ENCODE measurements around the gene SRP19.

The SRP19 gene

DNA sequence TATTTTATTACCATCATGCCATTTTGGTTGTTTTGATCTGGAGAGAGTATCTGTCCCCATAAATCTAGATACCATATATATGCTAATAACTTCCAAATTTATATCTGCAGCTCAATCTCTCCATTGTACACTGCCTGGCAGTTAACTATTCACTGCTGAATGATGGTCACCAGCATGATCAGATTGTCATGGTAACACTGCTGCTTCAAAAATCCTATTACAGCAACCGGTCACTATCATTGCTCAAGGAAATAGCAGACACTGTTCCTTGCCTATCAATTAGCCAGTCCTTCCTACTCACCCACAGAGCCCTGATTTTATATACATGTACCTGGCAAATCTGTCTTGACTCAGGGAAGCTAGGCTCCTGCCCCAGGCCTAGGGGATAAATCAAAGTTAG lies 49.4 kb downstream of the SRP19 start:
- Histone ChIP-seq H3K4me2 (ENCODE audit: low read length) (no peak overlapping the region), H3K4ac (ENCODE audit: low read depth, low read length) (no peak overlapping the region), H2BK12ac (ENCODE audit: low read length) (no peak overlapping the region), H3K4me3 (ENCODE audit: low read depth, low read length) (no peak overlapping the region), H3K79me2 (ENCODE audit: control insufficient read depth, insufficient read depth, low read length, poor library complexity) (no peaks in the 10 kb centered on the region), H3K14ac (ENCODE audit: low read length) (no peak overlapping the region), H4K8ac (ENCODE audit: low read depth, low read length) (no peak overlapping the region), H4K12ac (ENCODE audit: low read depth, low read length) (no peak overlapping the region), H3K9me3 (ENCODE audit: insufficient read depth, low read depth, low read length) (no peaks in the 10 kb centered on the region), H3K23ac (ENCODE audit: low read length) (no peak overlapping the region), H3K79me1 (ENCODE audit: low read length) (no peaks in the 10 kb centered on the region), H2BK120ac (ENCODE audit: insufficient read depth, low read length, poor library complexity) (no peak overlapping the region), H3K9ac (ENCODE audit: low read length) (no peak overlapping the region), H3K4me1 (ENCODE audit: control insufficient read depth in 1 of 2, insufficient read depth in 2 of 2, low read length in 2 of 2) (no peaks in the 10 kb centered on the region), H3K18ac (ENCODE audit: low read length) (no peak overlapping the region), H4K91ac (ENCODE audit: low read depth, low read length) (no peak overlapping the region), H2BK5ac (ENCODE audit: low read depth, low read length, poor library complexity) (no peak overlapping the region), H3K27ac (ENCODE audit: low read depth, low read length) (no peak overlapping the region), H2AK5ac (ENCODE audit: low read length) (no peak overlapping the region), H3K27me3 (ENCODE audit: insufficient read depth, low read length) (no peaks in the 10 kb centered on the region), H2AFZ (ENCODE audit: insufficient read depth, low read length, poor library complexity) (no peak overlapping the region), H3K36me3 (ENCODE audit: control insufficient read depth in 1 of 2, insufficient read depth in 2 of 2, low read length in 2 of 2) (peaks cover 10 to 19% of the 10 kb centered on the region in 2 experiments)
- DNase-seq: no peak
- WGBS (ENCODE audit: extremely low coverage, insufficient coverage, insufficient read length): no CpG with 5 or more reads among the region's 1 CpG

DNA sequence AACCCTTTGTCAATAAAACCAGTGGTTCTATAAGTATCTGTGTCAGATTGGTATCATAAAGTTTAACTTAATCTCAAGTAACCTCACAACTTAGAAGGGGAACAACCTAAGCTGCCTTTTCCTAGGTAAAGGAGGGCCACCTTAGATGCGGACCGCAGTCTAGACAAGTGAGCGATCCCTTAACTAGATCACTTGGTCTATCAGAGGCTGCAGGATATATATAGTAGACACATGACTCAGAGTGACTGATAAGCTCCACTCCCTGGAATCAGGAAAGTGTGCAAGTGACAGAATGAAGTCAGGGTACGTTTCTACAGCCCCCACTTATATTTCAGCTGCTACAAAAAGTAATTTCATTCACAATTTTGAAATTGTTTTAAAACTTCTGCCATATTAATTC lies 53.5 kb downstream of the SRP19 start:
- H2BK5ac ChIP-seq (ENCODE audit: low read depth, low read length, poor library complexity): no peak overlapping the region

GRCh38 chr5:112915831-112916230 lies 54.7 kb downstream of the SRP19 start:
- Histone ChIP-seq H4K8ac (ENCODE audit: low read depth, low read length) (no peak overlapping the region), H3K27ac (ENCODE audit: low read depth, low read length) (no peak overlapping the region), H3K36me3 (ENCODE audit: control insufficient read depth in 1 of 2, insufficient read depth in 2 of 2, low read length in 2 of 2) (peaks cover 14 to 24% of the 10 kb centered on the region in 2 experiments), H3K9me3 (ENCODE audit: insufficient read depth, low read depth, low read length) (no peaks in the 10 kb centered on the region), H2AFZ (ENCODE audit: insufficient read depth, low read length, poor library complexity) (no peak overlapping the region), H2AK5ac (ENCODE audit: low read length) (no peak overlapping the region), H3K23ac (ENCODE audit: low read length) (no peak overlapping the region), H3K18ac (ENCODE audit: low read length) (no peak overlapping the region), H3K79me1 (ENCODE audit: low read length) (no peaks in the 10 kb centered on the region), H3K4me3 (ENCODE audit: low read depth, low read length) (no peak overlapping the region), H2BK12ac (ENCODE audit: low read length) (no peak overlapping the region), H3K4me1 (ENCODE audit: control insufficient read depth in 1 of 2, insufficient read depth in 2 of 2, low read length in 2 of 2) (no peaks in the 10 kb centered on the region), H4K91ac (ENCODE audit: low read depth, low read length) (no peak overlapping the region), H4K12ac (ENCODE audit: low read depth, low read length) (no peak overlapping the region), H3K27me3 (ENCODE audit: insufficient read depth, low read length) (no peaks in the 10 kb centered on the region), H3K14ac (ENCODE audit: low read length) (no peak overlapping the region), H2BK5ac (ENCODE audit: low read depth, low read length, poor library complexity) (no peak overlapping the region), H3K4ac (ENCODE audit: low read depth, low read length) (no peak overlapping the region), H3K4me2 (ENCODE audit: low read length) (no peak overlapping the region), H3K9ac (ENCODE audit: low read length) (no peak overlapping the region), H2BK120ac (ENCODE audit: insufficient read depth, low read length, poor library complexity) (no peak overlapping the region), H3K79me2 (ENCODE audit: control insufficient read depth, insufficient read depth, low read length, poor library complexity) (no peaks in the 10 kb centered on the region)
- no CpG with 5 or more reads among the region's 1 CpG for WGBS (ENCODE audit: extremely low coverage, insufficient coverage, insufficient read length)
- DNase-seq: no peak

More for the DNA sequence above, 53.5 kb downstream of the SRP19 start:
- H3K23ac ChIP-seq (ENCODE audit: low read length): no peak overlapping the region
- no peak overlapping the region for H4K8ac ChIP-seq (ENCODE audit: low read depth, low read length)
- H3K27ac ChIP-seq (ENCODE audit: low read depth, low read length): no peak overlapping the region
- no peak overlapping the region for H2AK5ac ChIP-seq (ENCODE audit: low read length)
- H4K91ac ChIP-seq (ENCODE audit: low read depth, low read length): no peak overlapping the region
- no peaks in the 10 kb centered on the region for H3K79me2 ChIP-seq (ENCODE audit: control insufficient read depth, insufficient read depth, low read length, poor library complexity)
- no peak overlapping the region for H4K12ac ChIP-seq (ENCODE audit: low read depth, low read length)
- no peaks in the 10 kb centered on the region for H3K27me3 ChIP-seq (ENCODE audit: insufficient read depth, low read length)
- no peak overlapping the region for H3K18ac ChIP-seq (ENCODE audit: low read length)
- no peak overlapping the region for H2BK120ac ChIP-seq (ENCODE audit: insufficient read depth, low read length, poor library complexity)
- no peak overlapping the region for H3K4me2 ChIP-seq (ENCODE audit: low read length)
- H3K14ac ChIP-seq (ENCODE audit: low read length): no peak overlapping the region
- DNase-seq: peak; percentile 15 to 29
- H2AFZ ChIP-seq (ENCODE audit: insufficient read depth, low read length, poor library complexity): no peak overlapping the region
- no peak overlapping the region for H3K4ac ChIP-seq (ENCODE audit: low read depth, low read length)
- WGBS (ENCODE audit: extremely low coverage, insufficient coverage, insufficient read length): no CpG with 5 or more reads among the region's 4 CpGs
- no peaks in the 10 kb centered on the region for H3K4me1 ChIP-seq (ENCODE audit: control insufficient read depth in 1 of 2, insufficient read depth in 2 of 2, low read length in 2 of 2)
- H3K36me3 ChIP-seq (ENCODE audit: control insufficient read depth in 1 of 2, insufficient read depth in 2 of 2, low read length in 2 of 2): peaks cover 18 to 32% of the 10 kb centered on the region in 2 experiments
- H3K9ac ChIP-seq (ENCODE audit: low read length): no peak overlapping the region
- no peaks in the 10 kb centered on the region for H3K9me3 ChIP-seq (ENCODE audit: insufficient read depth, low read depth, low read length)
- no peak overlapping the region for H2BK12ac ChIP-seq (ENCODE audit: low read length)
- no peak overlapping the region for H3K4me3 ChIP-seq (ENCODE audit: low read depth, low read length)
- no peaks in the 10 kb centered on the region for H3K79me1 ChIP-seq (ENCODE audit: low read length)

DNA sequence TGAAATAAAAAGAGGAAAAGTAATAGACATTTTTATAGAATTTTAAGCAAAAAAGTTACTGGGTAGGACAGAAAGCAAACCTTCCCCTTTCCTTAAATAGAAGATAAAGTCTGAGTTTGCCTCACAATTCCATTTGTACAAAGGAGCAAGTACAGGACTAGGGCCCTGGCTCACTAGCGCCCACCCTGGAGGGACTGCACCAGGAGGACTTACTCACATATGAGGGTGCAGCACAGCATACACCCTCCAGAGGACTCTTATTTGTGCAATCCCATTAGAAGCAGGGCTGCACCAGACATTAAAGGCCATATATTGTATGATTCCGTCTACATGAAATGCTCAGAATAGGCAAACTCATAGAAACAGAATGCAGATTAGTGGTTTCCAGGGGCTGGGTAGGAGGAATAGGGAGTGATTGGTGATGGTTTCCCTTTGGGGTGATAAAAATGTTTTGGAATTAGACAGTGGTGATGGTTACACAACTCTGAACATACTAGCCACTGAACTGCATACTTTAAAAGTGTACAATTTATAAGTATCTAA lies 56.4 kb downstream of the SRP19 start:
- Histone ChIP-seq H3K79me2 (ENCODE audit: control insufficient read depth, insufficient read depth, low read length, poor library complexity) (peaks cover 10% of the 10 kb centered on the region), H3K4me2 (ENCODE audit: low read length) (no peak overlapping the region), H3K23ac (ENCODE audit: low read length) (no peak overlapping the region), H4K12ac (ENCODE audit: low read depth, low read length) (no peak overlapping the region), H3K79me1 (ENCODE audit: low read length) (peaks cover 11% of the 10 kb centered on the region), H3K4me1 (ENCODE audit: control insufficient read depth in 1 of 2, insufficient read depth in 2 of 2, low read length in 2 of 2) (peaks cover 0 to 2% of the 10 kb centered on the region in 2 experiments), H2BK120ac (ENCODE audit: insufficient read depth, low read length, poor library complexity) (no peak overlapping the region), H4K91ac (ENCODE audit: low read depth, low read length) (no peak overlapping the region), H3K9ac (ENCODE audit: low read length) (no peak overlapping the region), H2BK5ac (ENCODE audit: low read depth, low read length, poor library complexity) (no peak overlapping the region), H3K27me3 (ENCODE audit: insufficient read depth, low read length) (no peaks in the 10 kb centered on the region), H3K27ac (ENCODE audit: low read depth, low read length) (no peak overlapping the region), H2AFZ (ENCODE audit: insufficient read depth, low read length, poor library complexity) (no peak overlapping the region), H3K14ac (ENCODE audit: low read length) (no peak overlapping the region), H3K36me3 (ENCODE audit: control insufficient read depth in 1 of 2, insufficient read depth in 2 of 2, low read length in 2 of 2) (peaks cover 14 to 21% of the 10 kb centered on the region in 2 experiments), H4K8ac (ENCODE audit: low read depth, low read length) (no peak overlapping the region), H2AK5ac (ENCODE audit: low read length) (no peak overlapping the region), H3K18ac (ENCODE audit: low read length) (no peak overlapping the region), H3K4me3 (ENCODE audit: low read depth, low read length) (no peak overlapping the region), H2BK12ac (ENCODE audit: low read length) (no peak overlapping the region), H3K4ac (ENCODE audit: low read depth, low read length) (no peak overlapping the region), H3K9me3 (ENCODE audit: insufficient read depth, low read depth, low read length) (no peaks in the 10 kb centered on the region)
- no CpG with 5 or more reads among the region's 2 CpGs for WGBS (ENCODE audit: extremely low coverage, insufficient coverage, insufficient read length)
- DNase-seq: no peak
